GM20431 (cell line): ENCODE measurements around the gene WNT5A.

Experiments
- in situ Hi-C: fragments of 300-500 bp; cut with MseI, MboI; formaldehyde crosslinking; loops from one replicate; pipeline ENCODE4 v1.15.0; 2020; ENCODE audit warnings: low sequenced_read_pairs; ENCODE audit not compliant: unreplicated experiment

The WNT5A gene

DNA sequence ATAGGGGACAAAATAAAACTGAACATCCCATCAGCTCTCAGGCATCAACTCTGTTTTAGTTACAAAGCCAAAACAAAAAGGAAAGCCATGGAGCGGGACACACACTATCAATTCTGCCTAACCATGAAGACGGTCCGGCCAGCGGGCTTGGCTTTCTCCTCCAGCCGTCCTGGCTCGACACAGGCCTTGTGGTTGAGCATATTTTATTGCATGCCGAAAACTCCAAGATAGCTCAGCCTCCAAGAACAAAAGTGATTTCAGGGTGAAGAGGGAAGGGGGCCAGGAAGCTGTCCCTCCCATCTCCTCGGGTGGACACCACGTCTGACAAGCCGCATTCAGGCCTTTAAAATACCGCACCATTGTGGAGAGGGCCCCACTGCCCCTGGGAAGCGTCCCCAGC, 31.2 kb downstream of the WNT5A start:
- in situ Hi-C loops: no loop called here

DNA sequence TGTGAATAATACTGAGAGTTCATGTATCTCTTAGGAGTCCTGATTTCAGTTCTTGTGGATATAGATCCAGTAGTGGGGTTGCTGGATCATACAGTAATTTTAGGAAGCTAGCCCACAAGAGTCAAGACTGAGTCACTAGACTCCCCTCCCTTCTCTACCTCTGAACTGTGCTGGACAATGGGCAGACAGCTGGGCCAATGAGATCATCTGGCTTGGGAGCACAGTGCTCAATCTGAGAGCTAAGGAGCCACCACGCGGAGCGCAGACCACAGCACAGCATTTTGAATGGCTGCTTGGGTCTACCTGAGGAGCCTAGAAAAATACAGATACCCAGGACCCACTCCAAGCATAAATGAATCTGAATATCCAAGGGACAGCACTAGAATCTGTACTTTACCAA, 32.5 kb downstream of the WNT5A start:
- in situ Hi-C loops: no loop called here

DNA sequence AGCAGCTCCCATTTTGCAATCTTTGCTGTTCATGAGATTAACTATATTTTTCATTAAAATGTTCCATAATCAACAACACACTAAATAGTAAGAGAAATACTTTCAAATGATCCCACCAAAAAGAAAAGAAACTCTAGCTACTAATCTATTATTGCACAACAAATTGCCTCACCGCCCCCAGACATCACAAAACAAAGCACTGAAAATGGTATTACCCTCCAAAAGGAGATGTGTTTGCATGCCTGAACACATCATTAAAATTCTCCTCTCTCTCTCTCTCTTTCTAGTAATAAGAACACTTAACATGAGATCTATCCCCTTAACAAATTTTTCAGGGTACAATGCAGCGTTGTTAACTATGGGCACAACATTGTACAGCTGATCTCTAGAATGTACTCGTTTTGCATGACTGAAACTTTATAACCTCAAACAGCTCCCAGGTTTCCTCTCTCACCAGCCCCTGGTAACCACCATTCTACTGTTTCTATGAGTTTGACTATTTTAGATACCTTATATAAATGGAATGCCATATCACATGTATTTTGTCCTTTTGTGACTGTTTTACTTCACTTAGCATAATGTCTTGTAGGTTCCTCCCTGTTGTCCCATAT, 33.1 kb downstream of the WNT5A start:
- in situ Hi-C loops: no loop called here

DNA sequence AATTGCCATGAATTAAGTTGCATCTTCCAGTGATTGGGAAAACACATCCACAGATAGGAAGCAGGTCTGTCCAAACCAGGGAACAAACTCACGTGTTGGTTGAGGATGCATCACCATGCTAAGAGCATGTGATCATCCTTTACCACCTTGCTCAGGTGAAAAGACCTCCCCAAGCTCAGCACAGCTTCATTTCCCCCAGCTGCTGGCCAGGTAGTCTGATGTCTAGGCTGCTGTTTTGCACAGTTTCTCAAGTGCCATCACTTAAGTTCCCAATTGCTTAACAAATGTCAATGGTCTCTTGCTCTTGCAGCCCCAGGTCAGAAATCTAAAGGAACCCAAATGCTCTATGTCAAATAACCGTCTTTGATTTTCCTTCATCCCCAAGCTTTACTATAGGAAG, 34.2 kb downstream of the WNT5A start:
- in situ Hi-C loops: no loop called here

DNA sequence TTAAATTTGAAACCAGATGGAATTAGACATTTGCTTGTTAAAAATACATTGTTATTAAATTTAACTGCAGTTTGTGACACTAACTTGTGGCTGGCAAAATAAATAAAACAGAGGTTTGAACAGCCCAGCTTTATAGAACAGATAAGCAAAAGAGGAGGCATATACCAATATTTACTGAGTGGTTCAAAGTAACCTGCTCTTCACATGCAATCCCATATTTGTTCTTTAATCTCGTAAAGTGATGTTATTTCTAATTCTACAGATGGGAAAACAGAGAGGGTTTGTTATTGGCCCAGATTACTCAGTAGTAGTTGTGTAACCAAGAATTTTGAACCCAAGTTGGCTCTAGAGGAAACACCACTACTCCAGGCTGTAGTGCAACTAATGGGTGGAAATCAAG, 37.6 kb downstream of the WNT5A start:
- in situ Hi-C loops: no loop called here

DNA sequence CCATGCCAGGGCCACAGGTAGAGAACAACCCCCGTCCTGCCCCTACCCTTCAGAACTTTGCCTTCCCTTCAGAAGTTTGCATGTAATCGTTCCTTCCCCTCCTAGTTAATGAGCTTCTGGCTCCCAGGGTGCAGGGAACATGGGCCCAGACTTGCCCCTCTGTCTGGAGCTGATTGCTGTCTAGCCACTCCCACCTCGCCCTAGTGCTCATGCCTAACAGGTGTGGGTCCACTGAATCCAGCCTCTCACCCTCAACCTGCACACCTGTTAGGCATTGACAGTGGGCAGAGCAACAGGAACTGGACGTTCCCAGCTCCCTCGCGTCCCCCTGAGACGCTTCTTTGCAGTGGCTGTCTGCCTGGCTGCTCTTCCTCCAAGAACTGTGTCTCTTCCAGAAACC, 40.3 kb downstream of the WNT5A start:
- in situ Hi-C loops: no loop called here

DNA sequence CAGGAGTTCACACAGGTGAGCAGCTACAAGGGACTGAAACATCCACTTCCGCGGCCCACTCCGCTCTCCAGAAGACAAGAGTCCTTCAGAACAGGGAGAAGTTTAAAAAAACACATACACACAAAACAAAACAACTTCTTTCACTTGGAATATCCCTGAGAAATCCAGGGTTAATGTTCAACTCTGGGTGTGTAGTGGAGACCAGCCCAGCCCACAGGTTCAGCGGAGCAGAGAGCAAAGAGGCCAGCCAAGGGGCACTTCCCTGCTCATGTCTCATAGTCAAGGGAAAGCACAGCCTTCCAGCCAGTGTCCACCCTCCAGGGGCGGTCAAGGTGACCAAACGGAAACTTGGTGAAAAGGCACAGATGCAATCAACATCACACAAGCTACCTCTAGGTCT, 41.6 kb downstream of the WNT5A start:
- in situ Hi-C loops: no loop called here

DNA sequence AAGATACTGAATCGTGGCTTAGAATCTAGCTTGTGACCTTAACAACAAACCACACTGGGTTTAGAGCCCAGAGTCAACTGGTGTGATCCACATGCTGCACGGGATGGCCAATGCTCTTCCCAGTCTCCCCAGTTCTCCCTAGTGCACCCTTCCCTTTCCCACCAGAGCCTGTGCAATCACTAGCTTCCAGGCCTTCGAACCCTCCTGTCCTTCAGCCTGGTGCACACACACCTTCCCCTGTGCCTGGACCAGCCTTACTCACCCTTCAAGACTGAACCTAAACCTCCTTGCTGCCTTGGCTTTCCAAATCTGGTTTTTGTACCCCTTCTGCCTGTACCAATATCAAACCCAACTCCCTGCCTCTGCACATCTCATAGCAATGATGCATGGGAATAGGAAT, 43.8 kb downstream of the WNT5A start:
- in situ Hi-C loops: no loop called here

DNA sequence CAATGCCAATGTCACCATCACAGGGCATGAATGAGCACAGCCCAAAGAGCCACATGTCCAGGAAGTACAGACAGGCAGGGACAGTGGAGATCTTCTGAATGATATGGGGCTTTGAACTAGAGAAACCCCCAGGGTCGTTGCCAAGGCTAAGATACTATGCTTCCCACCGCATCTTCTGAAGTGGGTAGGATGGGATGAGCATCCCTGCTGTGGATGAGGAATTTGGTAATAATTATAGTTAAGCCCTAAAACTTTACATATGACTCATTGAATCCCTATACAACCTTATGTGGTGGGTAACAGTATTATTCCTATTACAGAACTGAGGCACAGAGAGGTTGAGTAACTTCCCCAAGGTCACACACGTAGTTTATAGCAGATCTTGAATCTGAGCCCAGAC, 44.2 kb downstream of the WNT5A start:
- in situ Hi-C loops: no loop called here

DNA sequence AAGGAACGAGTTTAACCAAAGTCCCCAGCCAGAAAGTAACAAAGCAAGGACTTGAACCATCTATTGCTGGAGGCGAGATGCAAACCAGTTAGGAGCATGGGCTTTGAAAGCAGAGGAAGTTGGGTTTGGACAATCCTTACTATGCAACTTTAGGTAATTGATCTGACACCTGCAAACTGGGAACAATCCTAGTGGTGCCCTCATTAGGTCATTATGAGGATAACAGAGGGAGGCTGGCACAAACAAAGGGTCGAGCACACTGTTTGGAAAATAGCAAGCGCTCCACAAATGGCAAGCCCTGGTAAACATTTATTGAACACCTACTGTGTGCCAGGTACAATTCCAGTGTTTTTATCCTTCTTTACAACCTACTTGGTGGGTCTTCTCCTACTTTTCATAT, 45.6 kb downstream of the WNT5A start:
- in situ Hi-C loops: no loop called here

DNA sequence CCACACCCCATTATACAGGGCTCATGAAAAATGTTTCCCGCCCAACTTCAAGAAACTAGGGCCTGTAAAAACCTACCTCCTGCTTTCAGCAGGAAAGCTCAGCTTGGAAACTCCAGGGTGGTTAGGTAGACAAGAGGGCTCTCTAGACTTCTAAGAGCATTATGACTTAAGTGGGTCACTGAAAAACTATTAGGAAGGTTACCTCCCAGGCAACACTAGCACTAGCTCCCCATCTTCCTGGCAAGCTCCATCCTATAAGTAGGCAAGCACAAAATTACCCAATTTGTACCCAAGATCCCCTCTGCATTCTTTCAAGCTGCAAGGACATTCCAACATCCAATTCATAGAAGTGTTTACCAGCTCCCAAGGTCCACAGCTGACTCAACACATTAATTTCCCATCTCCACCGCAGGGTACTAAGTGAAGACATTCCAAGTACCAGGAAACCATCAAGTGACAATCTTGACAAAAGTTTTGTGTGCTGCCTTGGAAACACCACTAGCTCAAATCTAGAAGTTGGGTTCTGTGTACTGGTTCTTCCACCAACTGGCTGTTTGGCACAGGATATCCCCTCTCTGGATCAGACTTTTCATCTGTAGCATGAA, 46.9 kb downstream of the WNT5A start:
- in situ Hi-C loops: no loop called here

DNA sequence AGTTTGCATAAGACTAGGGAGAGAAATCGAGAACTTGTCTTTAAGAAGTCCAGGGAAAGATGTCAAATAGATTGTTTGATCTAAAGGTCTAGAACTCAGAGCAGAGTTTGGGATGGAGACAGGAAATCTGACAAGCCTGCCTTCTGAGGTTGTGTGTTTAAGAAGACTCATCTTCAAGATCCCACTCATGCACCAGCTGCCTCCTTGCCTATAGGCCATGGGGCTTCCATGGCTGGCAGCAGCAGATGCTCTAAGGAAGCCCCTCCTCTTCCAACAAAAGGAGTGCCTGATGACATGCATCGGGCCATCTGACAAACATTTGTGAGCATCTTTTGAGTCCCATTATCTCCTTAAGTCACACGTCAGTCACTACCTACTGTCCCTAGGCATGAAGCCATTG, 47.4 kb downstream of the WNT5A start:
- in situ Hi-C loops: no loop called here

DNA sequence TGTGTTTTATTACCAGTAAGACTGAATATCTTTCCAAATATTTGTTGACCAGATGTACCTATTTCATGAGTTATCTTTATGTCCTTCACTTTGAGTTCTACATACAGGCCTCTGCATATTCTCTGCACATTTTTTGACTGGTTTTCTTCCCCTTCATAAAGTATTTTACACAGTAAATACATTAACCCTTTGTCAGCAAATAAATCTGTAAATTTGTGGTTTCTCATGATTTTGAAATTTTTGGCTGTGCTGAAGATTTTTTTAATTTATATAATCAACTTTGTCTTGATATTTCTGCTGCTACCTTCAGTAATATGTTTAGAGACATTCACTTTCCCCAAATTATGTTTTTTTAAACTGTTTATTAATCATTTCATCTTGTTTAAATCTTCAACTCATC, 50.5 kb downstream of the WNT5A start:
- in situ Hi-C loops: no loop called here

DNA sequence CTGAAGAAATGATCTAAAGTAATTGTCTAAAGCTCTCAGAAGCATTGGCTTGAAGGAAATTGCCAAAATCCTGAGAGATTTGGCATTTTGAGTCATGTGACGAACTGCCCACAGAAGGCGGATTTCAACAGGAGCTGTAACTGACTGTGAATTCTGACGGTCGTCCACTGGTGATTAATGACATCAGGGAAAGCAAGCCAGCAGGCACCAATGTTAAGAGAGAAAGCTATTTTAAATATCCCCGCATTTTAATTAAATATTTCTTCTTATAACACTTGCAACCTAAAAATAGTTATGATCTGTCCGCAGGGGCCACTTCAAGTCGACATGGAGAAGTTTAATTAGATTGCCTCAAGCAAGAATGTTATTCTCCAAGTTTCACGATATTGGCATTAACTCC, 51.6 kb downstream of the WNT5A start:
- in situ Hi-C loops: no loop called here

DNA sequence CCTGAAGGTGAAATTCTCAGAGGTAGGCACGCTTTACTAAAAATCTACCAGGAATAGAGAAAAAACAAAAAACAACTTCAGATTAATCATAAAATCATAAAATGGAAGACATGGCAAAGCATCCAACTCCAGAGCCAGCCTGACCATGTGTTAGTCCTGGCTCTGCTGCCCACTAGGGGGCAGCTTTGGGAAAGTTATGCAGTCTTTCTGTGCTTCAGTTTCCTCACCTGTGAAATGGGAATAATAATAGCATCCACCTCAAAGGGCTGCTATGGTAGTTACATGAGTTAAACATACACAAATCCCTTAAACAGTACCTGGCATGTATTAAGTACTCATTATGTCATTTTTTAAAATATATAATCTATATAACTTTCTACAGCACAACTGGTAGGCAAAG, 52.3 kb downstream of the WNT5A start:
- in situ Hi-C loops: no loop called here

DNA sequence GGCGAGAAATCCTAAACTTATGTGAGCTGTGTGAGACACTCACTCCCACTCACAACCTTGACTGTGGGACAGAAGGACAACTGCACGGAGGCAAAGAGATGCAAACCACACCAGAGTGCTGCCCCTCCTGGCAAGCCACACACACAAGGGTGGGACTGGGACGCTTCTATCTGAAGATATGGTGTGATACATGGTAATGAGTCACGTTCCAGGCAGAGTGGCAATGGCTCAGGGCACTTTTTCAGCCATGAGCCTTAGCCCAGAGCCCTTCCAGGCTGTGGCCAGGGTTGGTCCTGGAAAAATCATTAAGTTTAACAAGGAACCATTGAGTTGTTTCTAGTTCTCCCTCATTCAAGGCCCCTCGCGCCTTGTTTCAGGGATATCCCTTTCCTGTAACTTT, 56.1 kb downstream of the WNT5A start:
- in situ Hi-C loops: no loop called here

DNA sequence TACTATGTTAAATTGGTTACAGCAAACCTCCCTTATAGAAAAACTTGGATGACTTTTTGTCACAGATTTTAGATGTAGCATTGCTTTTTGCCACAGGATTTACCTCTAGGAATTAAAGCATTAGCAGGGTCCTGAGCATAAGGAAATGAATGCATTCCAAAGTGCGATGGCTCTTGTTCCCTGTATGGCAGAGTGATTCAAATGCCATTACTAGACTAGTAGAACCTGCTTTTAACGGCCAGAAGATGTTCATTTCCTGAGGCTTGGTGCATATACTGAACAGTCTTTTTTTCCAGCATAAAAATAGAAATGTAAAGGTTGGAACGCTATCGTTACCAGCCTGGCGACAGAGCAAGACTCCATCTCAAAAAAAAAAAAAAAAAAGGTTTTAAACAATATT, 59.4 kb downstream of the WNT5A start:
- in situ Hi-C loops: no loop called here

DNA sequence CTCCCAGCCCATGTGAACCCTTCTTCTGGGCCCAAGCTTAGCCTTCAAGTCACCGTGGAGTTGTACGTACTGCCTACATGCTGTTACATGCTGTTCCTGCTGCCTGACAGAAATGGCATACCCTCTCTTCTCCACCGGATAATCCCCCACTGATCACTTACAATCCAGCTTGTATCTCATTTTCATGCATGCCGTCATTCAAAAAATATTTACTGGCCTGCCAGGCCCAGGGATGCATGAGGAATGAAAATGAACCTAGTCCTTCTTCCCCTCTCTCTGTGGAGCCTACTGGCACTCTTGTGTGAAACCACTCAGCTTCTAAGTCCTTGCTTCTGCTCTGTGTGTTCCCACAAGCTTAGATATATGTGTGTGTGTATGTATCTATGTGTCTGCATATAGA, 60.6 kb downstream of the WNT5A start:
- in situ Hi-C loops: no loop called here

DNA sequence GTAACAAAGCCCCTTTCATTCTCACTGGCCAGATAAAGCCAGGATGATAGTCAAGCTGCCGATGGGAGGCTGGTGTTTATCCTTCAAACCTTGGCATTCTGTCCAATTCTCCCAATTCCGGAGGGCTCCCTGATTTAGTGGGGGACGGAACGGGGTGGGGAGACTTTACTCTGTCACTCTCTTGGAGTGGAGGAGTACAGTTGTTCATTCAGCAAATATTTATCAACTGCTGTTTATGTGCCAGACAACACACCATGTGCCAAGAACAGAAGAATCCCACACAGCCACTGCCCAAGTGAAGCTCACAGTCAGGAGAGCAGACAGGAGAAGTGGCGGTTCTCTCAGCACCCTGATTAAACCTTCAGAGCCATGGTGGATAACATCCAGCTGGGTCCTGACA, 63.3 kb downstream of the WNT5A start:
- in situ Hi-C loops: no loop called here

DNA sequence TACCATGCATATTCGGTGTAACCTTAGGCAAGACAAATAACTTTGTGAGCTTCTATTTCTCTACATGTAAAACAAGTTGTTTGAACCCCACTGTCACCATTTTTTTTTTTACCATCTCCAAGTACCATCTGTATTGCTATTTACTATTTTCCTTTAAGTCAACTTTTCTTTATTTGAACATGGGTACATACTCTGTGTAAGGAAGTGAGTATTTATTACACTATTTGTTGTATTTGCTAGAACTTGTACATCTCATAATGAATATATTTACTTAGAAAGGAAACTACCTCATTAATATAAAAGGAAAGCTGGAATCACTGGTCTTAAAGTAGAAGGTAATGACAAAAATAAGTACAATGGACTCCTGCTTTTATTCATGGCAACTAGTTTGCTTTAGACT, 69.9 kb downstream of the WNT5A start:
- in situ Hi-C loops: no loop called here

DNA sequence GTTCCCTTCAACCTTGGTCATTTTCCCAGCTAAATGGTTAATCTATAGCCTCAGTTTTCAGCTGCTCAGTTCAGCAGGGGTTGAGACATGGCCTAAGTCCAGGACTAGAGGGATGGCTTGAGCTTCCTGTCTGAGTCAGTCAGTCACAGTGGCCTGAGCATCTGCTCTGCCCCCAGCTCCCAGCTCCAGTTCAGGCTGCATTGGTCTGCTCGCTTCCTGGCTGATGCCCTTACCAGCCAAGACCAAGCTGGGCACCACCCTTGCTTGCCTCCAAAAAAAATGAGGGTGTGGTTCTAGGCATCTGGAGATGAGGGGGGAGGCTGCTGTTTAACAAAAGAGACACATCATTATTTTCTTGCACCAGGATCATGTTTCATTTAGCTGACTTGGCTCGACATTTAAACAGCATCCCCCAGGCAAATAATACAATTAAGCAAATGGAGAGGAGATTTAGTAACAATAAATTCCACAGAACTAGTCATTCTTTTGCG, 70.7 kb downstream of the WNT5A start:
- in situ Hi-C loops: no loop called here
